Measurements from ENCODE around the gene SOX18. TPM values are rescaled to one million over a fixed set of nuclear protein-coding genes. Genes with fewer than 3 reads are reported as not detected.

The SOX18 gene
- total and polyA plus RNA-seq, 2 of the 8 experiments (the other 6 are each of a cell fraction or from before 2014, with no cell fraction given), result 0.09 TPM; not detected in 1

DNA sequence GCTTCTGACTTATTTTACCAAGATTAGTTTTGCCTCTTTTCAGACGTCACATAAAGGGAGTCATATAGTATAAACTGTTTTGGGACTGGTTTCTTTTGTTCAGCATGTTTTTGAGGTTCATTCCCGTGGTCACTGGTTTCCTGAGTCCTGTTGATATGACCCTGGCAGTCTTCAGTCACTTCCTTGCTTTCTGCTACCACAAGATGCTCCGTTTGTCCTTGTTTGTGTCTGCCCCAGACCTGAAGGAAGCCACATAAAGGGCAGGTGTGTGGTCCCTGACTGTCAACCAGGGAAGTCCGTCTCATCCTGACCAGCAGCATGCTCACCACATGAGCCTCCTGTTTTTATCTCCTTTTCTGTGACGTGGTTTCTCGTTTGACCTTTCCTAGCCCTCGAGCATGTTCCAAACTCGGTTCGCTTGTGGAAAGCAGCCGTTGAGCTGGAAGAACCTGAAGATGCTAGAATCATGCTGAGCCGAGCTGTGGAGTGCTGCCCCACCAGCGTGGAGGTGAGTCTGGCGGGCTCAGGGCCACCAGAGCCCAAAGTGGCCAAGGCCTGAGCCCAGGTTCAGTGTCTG, 39.5 kb downstream of the SOX18 start:
- Histone ChIP-seq H3K79me1 (ENCODE audit: low read depth, low read length) (peaks cover 4% of the 10 kb centered on the region), H2BK12ac (ENCODE audit: low read depth, low read length) (no peak overlapping the region), H3K9ac (replicated peaks in 1 of 4; ENCODE audit: extremely low read depth in 1 of 4, low read depth in 3 of 4, low read length in 3 of 4) (0 out of 7 replicates have a peak overlapping the region, but pooled peaks of 1 of the 4 experiments have one; percentile 10), H2AFZ (ENCODE audit: low read length) (no peak overlapping the region), H4K20me1 (replicated peaks in 1 of 2; ENCODE audit: control insufficient read depth in 1 of 2, insufficient read depth in 2 of 2, low read length in 2 of 2) (peaks cover 8 to 9% of the 10 kb centered on the region in 2 experiments), H3K4me2 (ENCODE audit: insufficient read depth in 1 of 2, low read depth in 2 of 2, low read length in 2 of 2) (no peak overlapping the region), H3K27ac (ENCODE audit: low read depth, low read length) (no peak overlapping the region), H3K23me2 (ENCODE audit: low read depth, low read length) (no peaks in the 10 kb centered on the region), H2BK120ac (replicated peaks; ENCODE audit: low read depth, low read length) (no peak overlapping the region), H2BK5ac (ENCODE audit: low read depth, low read length) (no peak overlapping the region), H4K5ac (ENCODE audit: insufficient read length, low read depth, low read length) (no peak overlapping the region), H4K91ac (replicated peaks; ENCODE audit: insufficient read length, low read length) (no peak overlapping the region), H3K14ac (ENCODE audit: insufficient read length) (no peak overlapping the region), H3K4ac (replicated peaks; ENCODE audit: insufficient read length, low read depth, low read length) (no peak overlapping the region), H3K18ac (ENCODE audit: extremely low read depth, low read length) (no peak overlapping the region), H3K4me3 (ENCODE audit: extremely low read depth in 1 of 4, insufficient read depth in 2 of 4, low read depth in 3 of 4, low read length in 4 of 4) (no peak overlapping the region), H3K4me1 (replicated peaks in 1 of 4; ENCODE audit: control insufficient read depth in 3 of 4, insufficient read depth in 4 of 4, low read length in 3 of 4) (no peaks in the 10 kb centered on the region), H3K56ac (replicated peaks; ENCODE audit: insufficient read length, low read depth, low read length) (no peak overlapping the region), H3K36me3 (ENCODE audit: control insufficient read depth in 2 of 4, insufficient read depth in 4 of 4, low read length in 3 of 4) (peaks cover 12 to 45% (median 26%) of the 10 kb centered on the region in 4 experiments; a peak in 6 of 8 replicates), H3K23ac (ENCODE audit: insufficient read length) (no peak overlapping the region), H3K27me3 (replicated peaks in 1 of 4; ENCODE audit: control insufficient read depth in 3 of 4, extremely low read depth in 1 of 4, insufficient read depth in 3 of 4, low read length in 3 of 4) (no peaks in the 10 kb centered on the region), H3K79me2 (ENCODE audit: control insufficient read depth in 1 of 2, insufficient read depth in 2 of 2, low read length in 2 of 2) (peaks cover 0 to 5% of the 10 kb centered on the region in 2 experiments; a peak in 2 of 4 replicates), H4K8ac (ENCODE audit: extremely low read depth, insufficient read depth, low read length) (peak overlapping the region; percentile 74; the same call in 1 of the 2 replicates), H2BK15ac (ENCODE audit: low read length) (no peak overlapping the region), H2BK20ac (ENCODE audit: low read length) (no peak overlapping the region), H3K9me3 (ENCODE audit: insufficient read depth in 2 of 2, low read depth in 1 of 2, low read length in 1 of 2) (no peaks in the 10 kb centered on the region), H2AK5ac (ENCODE audit: low read depth, low read length) (no peak overlapping the region)
- 90% methylated on average over 13 of the region's 13 CpGs; no CpG with 5 or more reads in 1 of the 2 experiments for WGBS, 2 experiments (ENCODE audit: extremely low coverage in 1 of 2, insufficient coverage in 1 of 2, insufficient read length in 1 of 2, insufficient replicate concordance in 2 of 2, low coverage in 1 of 2, low lambda C conversion rate in 2 of 2, missing lambda C conversion rate in 1 of 2)
- FAIRE-seq, result no peak
- DNase-seq (ENCODE audit: low read depth in 1 of 2, low spot score in 2 of 2), result no peak
- ChIA-PET POLR2A (ENCODE audit: partially characterized antibody) (interaction anchor here (0.6 to 1.1 kb wide), 3 partner anchors 9 to 36 kb away, joined by 3 to 5 read pairs (median 3); no protein-coding TSS in a partner anchor), CTCF (ENCODE audit: partially characterized antibody) (interaction anchor here (0.8 kb wide), 1 partner anchor 44 kb away, joined by 3 read pairs; no protein-coding TSS in a partner anchor)
- TF ChIP-seq SIX5 (IDR thresholded peaks at IDR 0.05; ENCODE audit: low read depth, low read length), result no peak
- no peak for TF ChIP-seq MAFK (IDR thresholded peaks at IDR 0.05; ENCODE audit: low read depth, low read length)
- TF ChIP-seq, protein P1, sequence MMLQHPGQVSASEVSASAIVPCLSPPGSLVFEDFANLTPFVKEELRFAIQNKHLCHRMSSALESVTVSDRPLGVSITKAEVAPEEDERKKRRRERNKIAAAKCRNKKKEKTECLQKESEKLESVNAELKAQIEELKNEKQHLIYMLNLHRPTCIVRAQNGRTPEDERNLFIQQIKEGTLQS (IDR thresholded peaks at IDR 0.05; ENCODE audit: insufficient read depth, low read depth, low read length), result no peak
- no peak for TF ChIP-seq CHD2 (IDR thresholded peaks at IDR 0.05; ENCODE audit: low read length)
- TF ChIP-seq NRF1 (IDR thresholded peaks at IDR 0.05; ENCODE audit: low read depth, low read length), result no peak
- TF ChIP-seq GTF2F1 (IDR thresholded peaks at IDR 0.05; ENCODE audit: borderline replicate concordance, low read depth, low read length), result no peak
- TF ChIP-seq, protein P2, sequence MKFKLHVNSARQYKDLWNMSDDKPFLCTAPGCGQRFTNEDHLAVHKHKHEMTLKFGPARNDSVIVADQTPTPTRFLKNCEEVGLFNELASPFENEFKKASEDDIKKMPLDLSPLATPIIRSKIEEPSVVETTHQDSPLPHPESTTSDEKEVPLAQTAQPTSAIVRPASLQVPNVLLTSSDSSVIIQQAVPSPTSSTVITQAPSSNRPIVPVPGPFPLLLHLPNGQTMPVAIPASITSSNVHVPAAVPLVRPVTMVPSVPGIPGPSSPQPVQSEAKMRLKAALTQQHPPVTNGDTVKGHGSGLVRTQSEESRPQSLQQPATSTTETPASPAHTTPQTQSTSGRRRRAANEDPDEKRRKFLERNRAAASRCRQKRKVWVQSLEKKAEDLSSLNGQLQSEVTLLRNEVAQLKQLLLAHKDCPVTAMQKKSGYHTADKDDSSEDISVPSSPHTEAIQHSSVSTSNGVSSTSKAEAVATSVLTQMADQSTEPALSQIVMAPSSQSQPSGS (IDR thresholded peaks at IDR 0.05; ENCODE audit: low read length), result no peak
- TF ChIP-seq RBBP5 (IDR thresholded peaks at IDR 0.05; ENCODE audit: borderline replicate concordance, low read depth, low read length), result no peak
- no peak for TF ChIP-seq RFX5 (IDR thresholded peaks at IDR 0.05; ENCODE audit: borderline replicate concordance, low read depth, low read length)
- no peak for TF ChIP-seq SAP30 (IDR thresholded peaks at IDR 0.05; ENCODE audit: insufficient read depth, insufficient replicate concordance, low read length)
- TF ChIP-seq SP1 (IDR thresholded peaks at IDR 0.05; ENCODE audit: low read depth, low read length), result no peak

Data from H1 (cell line).